ENCODE data around the gene WWTR1. TPM values are rescaled to one million over a fixed set of nuclear protein-coding genes. Genes with fewer than 3 reads are reported as not detected.

The WWTR1 gene
- total and polyA plus RNA-seq, 2 of the 8 experiments (the other 6 are each of a cell fraction or from before 2014, with no cell fraction given): 15.7 to 18.6 TPM

- Histone ChIP-seq H4K20me1 (replicated peaks in 1 of 2; ENCODE audit: control insufficient read depth in 1 of 2, insufficient read depth in 2 of 2, low read length in 2 of 2) (peaks cover 0 to 2% of the 10 kb centered on the region in 2 experiments), H3K18ac (ENCODE audit: extremely low read depth, low read length) (no peak overlapping the region), H3K36me3 (ENCODE audit: control insufficient read depth in 2 of 4, insufficient read depth in 4 of 4, low read length in 3 of 4) (no peaks in the 10 kb centered on the region), H3K9me3 (ENCODE audit: insufficient read depth in 2 of 2, low read depth in 1 of 2, low read length in 1 of 2) (no peaks in the 10 kb centered on the region), H3K27me3 (replicated peaks in 1 of 4; ENCODE audit: control insufficient read depth in 3 of 4, extremely low read depth in 1 of 4, insufficient read depth in 3 of 4, low read length in 3 of 4) (no peaks in the 10 kb centered on the region), H3K79me1 (ENCODE audit: low read depth, low read length) (peaks cover 8% of the 10 kb centered on the region; the same call in 1 of the 2 replicates), H2AK5ac (ENCODE audit: low read depth, low read length) (no peak overlapping the region), H4K91ac (replicated peaks; ENCODE audit: insufficient read length, low read length) (no peak overlapping the region), H2BK5ac (ENCODE audit: low read depth, low read length) (no peak overlapping the region; the same call in 1 of the 2 replicates), H3K9ac (replicated peaks in 1 of 4; ENCODE audit: extremely low read depth in 1 of 4, low read depth in 3 of 4, low read length in 3 of 4) (no peak overlapping the region), H3K56ac (replicated peaks; ENCODE audit: insufficient read length, low read depth, low read length) (no peak overlapping the region), H2AFZ (ENCODE audit: low read length) (no peak overlapping the region), H4K8ac (ENCODE audit: extremely low read depth, insufficient read depth, low read length) (no peak overlapping the region), H3K79me2 (ENCODE audit: control insufficient read depth in 1 of 2, insufficient read depth in 2 of 2, low read length in 2 of 2) (peaks cover 0 to 41% of the 10 kb centered on the region in 2 experiments; a peak in 2 of 4 replicates), H4K5ac (ENCODE audit: insufficient read length, low read depth, low read length) (no peak overlapping the region), H3K27ac (ENCODE audit: low read depth, low read length) (no peak overlapping the region), H2BK120ac (replicated peaks; ENCODE audit: low read depth, low read length) (no peak overlapping the region), H3K23me2 (ENCODE audit: low read depth, low read length) (no peaks in the 10 kb centered on the region), H3K4me3 (ENCODE audit: extremely low read depth in 1 of 4, insufficient read depth in 2 of 4, low read depth in 3 of 4, low read length in 4 of 4) (no peak overlapping the region), H2BK15ac (ENCODE audit: low read length) (no peak overlapping the region), H3K14ac (ENCODE audit: insufficient read length) (no peak overlapping the region), H3K4ac (replicated peaks; ENCODE audit: insufficient read length, low read depth, low read length) (no peak overlapping the region), H2BK12ac (ENCODE audit: low read depth, low read length) (no peak overlapping the region), H3K4me1 (replicated peaks in 1 of 4; ENCODE audit: control insufficient read depth in 3 of 4, insufficient read depth in 4 of 4, low read length in 3 of 4) (peaks cover 0 to 8% (median 4%) of the 10 kb centered on the region in 4 experiments; a peak in 4 of 7 replicates), H3K23ac (ENCODE audit: insufficient read length) (no peak overlapping the region), H2BK20ac (ENCODE audit: low read length) (no peak overlapping the region), H3K4me2 (ENCODE audit: insufficient read depth in 1 of 2, low read depth in 2 of 2, low read length in 2 of 2) (no peak overlapping the region)
- ChIA-PET POLR2A (ENCODE audit: partially characterized antibody) (interaction anchor here (0.6 to 2.6 kb wide), 5 partner anchors 20 to 52 kb away, joined by 3 to 8 read pairs (median 4); partner anchors contain the start of gene WWTR1), CTCF (ENCODE audit: partially characterized antibody) (interaction anchor here (0.8 to 2.0 kb wide), 5 partner anchors 10 to 108 kb away, joined by 3 to 7 read pairs (median 3); partner anchors contain the start of gene WWTR1)
- WGBS, 2 experiments (ENCODE audit: extremely low coverage in 1 of 2, insufficient coverage in 1 of 2, insufficient read length in 1 of 2, insufficient replicate concordance in 2 of 2, low coverage in 1 of 2, low lambda C conversion rate in 2 of 2, missing lambda C conversion rate in 1 of 2): 79% methylated on average over 1 of the region's 1 CpG; no CpG with 5 or more reads in 1 of the 2 experiments
- no peak for DNase-seq (ENCODE audit: low read depth in 1 of 2, low spot score in 2 of 2)
- no peak for FAIRE-seq
- TF ChIP-seq MAX (IDR thresholded peaks at IDR 0.05) (no peak), SUZ12 (IDR thresholded peaks at IDR 0.05; ENCODE audit: low read length) (no peak), GTF2F1 (IDR thresholded peaks at IDR 0.05; ENCODE audit: borderline replicate concordance, low read depth, low read length) (no peak), JUND (IDR thresholded peaks at IDR 0.05; ENCODE audit: low read length) (no peak), POU5F1 (IDR thresholded peaks at IDR 0.05; ENCODE audit: low read depth, low read length) (no peak), SP2 (IDR thresholded peaks at IDR 0.05; ENCODE audit: low read length) (no peak), MAFK (IDR thresholded peaks at IDR 0.05; ENCODE audit: low read depth, low read length) (no peak), SAP30 (IDR thresholded peaks at IDR 0.05; ENCODE audit: insufficient read depth, insufficient replicate concordance, low read length) (no peak), KDM4A (IDR thresholded peaks at IDR 0.05; ENCODE audit: low read depth, low read length, severe bottlenecking) (no peak), RFX5 (IDR thresholded peaks at IDR 0.05; ENCODE audit: borderline replicate concordance, low read depth, low read length) (no peak), CREB1 (IDR thresholded peaks at IDR 0.05) (no peak), GABPA (IDR thresholded peaks at IDR 0.05; ENCODE audit: borderline replicate concordance, insufficient read depth, low read length) (no peak)
These were observed 37.4 kb downstream of the WWTR1 start for GRCh38 chr3:149620291-149621020.
